Measurements from ENCODE around the gene NTNG1. TPM values are rescaled to one million over a fixed set of nuclear protein-coding genes. Genes with fewer than 3 reads are reported as not detected.

NTNG1 gene
- total and polyA plus RNA-seq, 2 of the 4 experiments (the other 2 are of a cell fraction), result 1.2 to 2.3 TPM

DNA sequence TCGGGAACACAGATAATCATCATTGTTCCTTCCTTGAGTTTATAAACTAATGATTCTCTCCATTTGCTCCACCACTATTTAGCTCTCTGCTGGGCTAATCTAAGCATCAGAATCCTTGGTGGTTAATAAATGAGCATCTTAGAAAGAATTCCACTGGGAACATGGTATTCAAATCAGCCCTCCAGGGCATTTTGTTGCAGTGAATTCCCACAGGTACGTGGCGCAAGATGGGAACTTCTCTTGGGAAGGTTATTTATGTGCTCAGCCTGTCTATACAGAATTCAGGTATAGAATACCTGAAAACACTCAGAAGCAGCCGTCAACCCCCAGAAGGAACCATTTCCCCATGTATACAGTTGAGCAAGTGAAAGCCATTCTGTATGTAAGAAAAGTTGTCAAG, 131.5 kb downstream of the NTNG1 start:
- H3K23ac ChIP-seq (ENCODE audit: low read depth, low read length), result no peak overlapping the region
- dilution Hi-C loops (cut with HindIII; ENCODE audit: low sequenced_read_pairs, unreplicated experiment) (no loop called here), in situ Hi-C loops (cut with MboI; ENCODE audit: low sequenced_read_pairs) (no loop called here), intact Hi-C loops (cut with micrococcal nuclease) (no loop called here)
- H2BK15ac ChIP-seq (ENCODE audit: low read depth, low read length), result no peak overlapping the region
- no peak overlapping the region for H3K14ac ChIP-seq (replicated peaks; ENCODE audit: low read depth, low read length)
- no peak overlapping the region for H3K9ac ChIP-seq (ENCODE audit: low read depth, low read length)
- no peak for ATAC-seq (ENCODE audit: low read depth)
- CTCF ChIA-PET, result no interaction called here
- no peak overlapping the region for H2BK120ac ChIP-seq (ENCODE audit: low read depth, low read length)
- no peak overlapping the region for H3K4me2 ChIP-seq (ENCODE audit: low read depth, low read length)
- H3K56ac ChIP-seq (ENCODE audit: extremely low read depth, insufficient read depth, low read length), result no peak overlapping the region
- no peak for DNase-seq
- no peak overlapping the region for H3K4me3 ChIP-seq (ENCODE audit: insufficient read depth, low read depth, low read length)
- H3K4me1 ChIP-seq (ENCODE audit: control insufficient read depth, insufficient read depth, low read length), result no peaks in the 10 kb centered on the region
- no peak overlapping the region for H4K5ac ChIP-seq (ENCODE audit: low read depth, low read length)
- H3K27me3 ChIP-seq (ENCODE audit: control insufficient read depth, insufficient read depth, low read length), result no peaks in the 10 kb centered on the region
- H3K79me1 ChIP-seq (ENCODE audit: low read depth in 1 of 2, low read length in 2 of 2), result no peaks in the 10 kb centered on the region
- no peaks in the 10 kb centered on the region for H3K9me1 ChIP-seq (ENCODE audit: insufficient read depth, low read length)
- H2AFZ ChIP-seq (replicated peaks; ENCODE audit: low read length, poor library complexity), result no peak overlapping the region
- H3K9me3 ChIP-seq (ENCODE audit: control insufficient read depth, insufficient read depth, low read length), result no peaks in the 10 kb centered on the region
- no peak overlapping the region for H4K91ac ChIP-seq (ENCODE audit: insufficient read depth, low read depth, low read length)
- no peak overlapping the region for H2BK20ac ChIP-seq (ENCODE audit: low read depth, low read length)
- H3K27ac ChIP-seq (ENCODE audit: insufficient read depth, low read length), result no peak overlapping the region
- BruUV-seq (replicated peaks), result no TSS peak
- POLR2A ChIA-PET (ENCODE audit: unreplicated experiment), result no interaction called here
- no peaks in the 10 kb centered on the region for H3K36me3 ChIP-seq (ENCODE audit: control insufficient read depth, insufficient read depth, low read length)
- no peak overlapping the region for H2AK9ac ChIP-seq (replicated peaks; ENCODE audit: low read depth, low read length, poor library complexity)
- H3K18ac ChIP-seq (ENCODE audit: low read depth, low read length), result no peak overlapping the region
- no peaks in the 10 kb centered on the region for H4K20me1 ChIP-seq (ENCODE audit: insufficient read depth, low read length)
- H2BK5ac ChIP-seq (ENCODE audit: low read depth, low read length, poor library complexity, severe bottlenecking), result no peak overlapping the region
- WGBS, 2 experiments (ENCODE audit: extremely low coverage in 2 of 2, insufficient read length in 1 of 2), result no CpG with 5 or more reads among the region's 4 CpGs
- TF ChIP-seq RFX5 (IDR thresholded peaks at IDR 0.05; ENCODE audit: low read depth, low read length) (no peak), CHD1 (IDR thresholded peaks at IDR 0.05; ENCODE audit: low read depth, low read length) (no peak), CEBPB (IDR thresholded peaks at IDR 0.05; ENCODE audit: low read depth, low read length) (no peak), FOS (IDR thresholded peaks at IDR 0.05; ENCODE audit: low read depth, low read length) (no peak), RCOR1 (IDR thresholded peaks at IDR 0.05; ENCODE audit: insufficient replicate concordance, low read length) (no peak), NFE2L2 (IDR thresholded peaks at IDR 0.05; ENCODE audit: low read depth, low read length) (no peak), RAD21 (IDR thresholded peaks at IDR 0.05; ENCODE audit: low read length) (no peak)
- TF ChIP-seq, protein P1, sequence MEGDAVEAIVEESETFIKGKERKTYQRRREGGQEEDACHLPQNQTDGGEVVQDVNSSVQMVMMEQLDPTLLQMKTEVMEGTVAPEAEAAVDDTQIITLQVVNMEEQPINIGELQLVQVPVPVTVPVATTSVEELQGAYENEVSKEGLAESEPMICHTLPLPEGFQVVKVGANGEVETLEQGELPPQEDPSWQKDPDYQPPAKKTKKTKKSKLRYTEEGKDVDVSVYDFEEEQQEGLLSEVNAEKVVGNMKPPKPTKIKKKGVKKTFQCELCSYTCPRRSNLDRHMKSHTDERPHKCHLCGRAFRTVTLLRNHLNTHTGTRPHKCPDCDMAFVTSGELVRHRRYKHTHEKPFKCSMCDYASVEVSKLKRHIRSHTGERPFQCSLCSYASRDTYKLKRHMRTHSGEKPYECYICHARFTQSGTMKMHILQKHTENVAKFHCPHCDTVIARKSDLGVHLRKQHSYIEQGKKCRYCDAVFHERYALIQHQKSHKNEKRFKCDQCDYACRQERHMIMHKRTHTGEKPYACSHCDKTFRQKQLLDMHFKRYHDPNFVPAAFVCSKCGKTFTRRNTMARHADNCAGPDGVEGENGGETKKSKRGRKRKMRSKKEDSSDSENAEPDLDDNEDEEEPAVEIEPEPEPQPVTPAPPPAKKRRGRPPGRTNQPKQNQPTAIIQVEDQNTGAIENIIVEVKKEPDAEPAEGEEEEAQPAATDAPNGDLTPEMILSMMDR (conservative IDR thresholded peaks at IDR 0.05; ENCODE audit: low read depth, low read length), result no peak
- TF ChIP-seq, protein P2, sequence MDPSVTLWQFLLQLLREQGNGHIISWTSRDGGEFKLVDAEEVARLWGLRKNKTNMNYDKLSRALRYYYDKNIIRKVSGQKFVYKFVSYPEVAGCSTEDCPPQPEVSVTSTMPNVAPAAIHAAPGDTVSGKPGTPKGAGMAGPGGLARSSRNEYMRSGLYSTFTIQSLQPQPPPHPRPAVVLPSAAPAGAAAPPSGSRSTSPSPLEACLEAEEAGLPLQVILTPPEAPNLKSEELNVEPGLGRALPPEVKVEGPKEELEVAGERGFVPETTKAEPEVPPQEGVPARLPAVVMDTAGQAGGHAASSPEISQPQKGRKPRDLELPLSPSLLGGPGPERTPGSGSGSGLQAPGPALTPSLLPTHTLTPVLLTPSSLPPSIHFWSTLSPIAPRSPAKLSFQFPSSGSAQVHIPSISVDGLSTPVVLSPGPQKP (IDR thresholded peaks at IDR 0.05; ENCODE audit: borderline replicate concordance, low read depth, low read length), result no peak
- no peak overlapping the region for H2AK5ac ChIP-seq (ENCODE audit: low read depth, low read length)
- H3K4ac ChIP-seq (ENCODE audit: low read depth, low read length), result no peak overlapping the region
- H4K8ac ChIP-seq (ENCODE audit: low read depth in 2 of 2, low read length in 2 of 2), result no peak overlapping the region

Data from IMR-90 (cell line).